OCI-LY1 (cell line): ENCODE results near the gene MELTF.

Experiments used
- CTCF ChIP-seq: fragments of 200-600 bp; sonication (generic), shearing (Covaris generic); IDR thresholded peaks from 2 replicates; pipeline ENCODE4 v1.5.1; 2017; ENCODE audit warnings: mild to moderate bottlenecking, antibody characterized with exemption, low read length, moderate library complexity, mixed read lengths
- EZH2 ChIP-seq: fragments of 200-600 bp; sonication (generic), shearing (Covaris generic); IDR thresholded peaks from 2 replicates; pipeline ENCODE4 v1.8.0; 2017; ENCODE audit warnings: borderline replicate concordance, mixed run types, mild to moderate bottlenecking, antibody characterized with exemption, low read length, moderate library complexity, mixed read lengths

- TF ChIP-seq CTCF (no peak), EZH2 (no peak)
Measured at GRCh38 chr3:197019535-197019934, 10.1 kb downstream of the MELTF start.
